Thyroid gland (tissue), 4 donors: ENCODE measurements around the gene ENPP3. TPM values are rescaled to one million over a fixed set of nuclear protein-coding genes. Genes with fewer than 3 reads are reported as not detected.

ENCODE experiments used
- DNase-seq, 2 donors: peaks; one replicate each; pipeline ENCODE4 v3.0.0-alpha.2; 2019
- H3K27ac ChIP-seq, 3 donors: fragments of 200-600 bp; sonication (generic); 1 replicate in 2 of 3; 2 replicates in 1 of 3; pipeline ENCODE4 v1.5.1; 2016 to 2019; ENCODE audit warnings: mild to moderate bottlenecking in 1 of 3, moderate library complexity in 1 of 3
- H3K27me3 ChIP-seq: fragments of 200-600 bp; sonication (generic); one replicate; pipeline ENCODE4 v1.5.1; 2019
- H3K36me3 ChIP-seq, 2 donors: fragments of 200-600 bp; sonication (generic); one replicate each; pipeline ENCODE4 v1.5.1; 2016 to 2019
- H3K4me1 ChIP-seq, 2 donors: fragments of 200-600 bp; sonication (generic); one replicate each; pipeline ENCODE4 v1.5.1; 2017 to 2019
- H3K4me3 ChIP-seq, 3 donors: fragments of 200-600 bp; sonication (generic); replicated peaks in 1 of 3; 1 replicate in 2 of 3; 2 replicates in 1 of 3; pipeline ENCODE4 v1.5.1; 2016; ENCODE audit warnings: mild to moderate bottlenecking in 1 of 3
- H3K9me3 ChIP-seq: fragments of 200-600 bp; sonication (generic); one replicate; pipeline ENCODE4 v1.5.1; 2017
- POLR2A ChIP-seq, 2 donors: fragments of 450-650 bp; IDR thresholded peaks; one replicate each; pipeline ENCODE4 v1.6.1; 2017; ENCODE audit warnings: antibody characterized with exemption in 2 of 2, mild to moderate bottlenecking in 2 of 2, moderate library complexity in 1 of 2
- WGBS, 2 donors: methylation state at CpG; one replicate each; pipeline ENCODE4 v1.1.5; 2017; 5-methylcytosine and 5-hydroxymethylcytosine counted together
- intact Hi-C: fragments of 100-400 bp; cut with DNase I; formaldehyde crosslinking; loops from one replicate; pipeline ENCODE4 v1.15.1; 2023
- total RNA-seq, 4 donors: library from RNA; depleted of rRNA; stranded (reverse); fragments of >200 nt; gene quantifications; one replicate each; pipeline ENCODE4 v1.2.3, GENCODE V29; 2016
- TF ChIP-seq, protein P1 (sequence below), 6 experiments: fragments of 200-600 bp in 3 of 6; fragments of 450-650 bp in 3 of 6; sonication (generic) in 3 of 6; IDR thresholded peaks; one replicate each; pipeline ENCODE4 v1.5.1; 2016 to 2019; ENCODE audit warnings: antibody characterized with exemption in 6 of 6, mild to moderate bottlenecking in 2 of 6, inconsistent platforms in 1 of 6, moderate library complexity in 1 of 6

ENPP3 gene
- total RNA-seq, 4 donors from 2014 or later: 0.29 to 2.1 (median 0.85) TPM

DNA sequence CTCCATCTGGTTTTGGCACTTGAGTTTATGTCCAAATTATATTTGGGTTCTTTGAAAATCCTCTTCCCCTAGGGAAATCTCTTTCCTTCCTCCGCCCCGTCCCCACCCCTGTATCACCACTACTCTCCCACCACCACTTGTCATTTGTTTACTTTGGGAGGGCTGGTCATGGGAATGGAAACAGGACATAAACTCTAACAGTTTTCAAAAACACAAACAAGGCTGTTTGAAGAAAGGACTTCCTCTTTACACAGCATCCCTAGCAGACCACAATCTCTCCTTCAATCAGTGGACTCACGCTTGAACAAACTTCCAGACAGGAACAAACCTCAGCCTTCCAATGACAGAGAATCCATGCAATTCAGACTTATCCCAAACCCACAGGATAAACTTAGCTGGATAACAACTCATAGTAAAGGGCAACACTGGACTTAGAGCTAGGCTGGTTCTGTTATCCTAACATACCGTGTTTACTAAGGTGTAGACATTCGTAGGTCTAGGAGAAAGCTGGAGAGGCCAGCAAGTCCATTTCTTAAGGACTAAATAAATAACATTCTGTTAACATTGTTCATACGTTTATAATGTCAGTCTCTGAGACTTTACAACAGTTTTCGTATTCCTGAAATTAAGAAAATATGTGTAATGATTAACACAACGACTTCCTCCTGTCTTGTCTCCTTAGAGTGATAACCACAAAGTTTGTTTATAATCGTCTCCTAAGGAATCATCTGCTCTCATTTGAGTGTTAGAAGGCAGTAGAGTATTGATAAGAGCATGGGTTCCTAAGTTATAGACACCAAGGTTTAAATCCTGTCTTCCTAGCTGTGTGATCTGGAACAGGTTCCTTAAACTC, 117.8 kb downstream of the ENPP3 start:
- H3K4me1 ChIP-seq: peaks cover 3 to 5% of the 10 kb centered on the region in 2 donors

DNA sequence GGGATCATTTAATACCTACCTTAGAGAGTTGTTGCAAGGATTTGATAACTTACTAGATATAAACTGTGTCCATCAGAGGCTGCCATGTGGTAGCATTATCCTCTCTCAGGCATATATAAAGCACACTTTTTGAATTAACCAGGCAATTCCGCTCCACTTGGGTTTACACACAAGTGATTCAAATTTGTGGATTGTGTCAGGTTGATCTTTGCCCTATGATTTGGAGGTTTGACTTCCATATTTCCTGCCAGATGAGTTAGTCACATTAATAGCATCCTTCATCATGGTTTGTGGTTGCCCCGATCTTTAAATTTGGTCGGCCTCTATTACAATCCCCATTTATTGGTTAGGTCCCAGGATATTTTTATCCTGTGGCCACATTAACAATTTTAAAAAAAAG, 118.5 kb downstream of the ENPP3 start:
- H3K27me3 ChIP-seq: no peaks in the 10 kb centered on the region
- WGBS, 2 donors: 91 to 97% methylated on average over 3 of the region's 3 CpGs
- TF ChIP-seq POLR2A (IDR thresholded peaks at IDR 0.05): no peak
- TF ChIP-seq, protein P1, sequence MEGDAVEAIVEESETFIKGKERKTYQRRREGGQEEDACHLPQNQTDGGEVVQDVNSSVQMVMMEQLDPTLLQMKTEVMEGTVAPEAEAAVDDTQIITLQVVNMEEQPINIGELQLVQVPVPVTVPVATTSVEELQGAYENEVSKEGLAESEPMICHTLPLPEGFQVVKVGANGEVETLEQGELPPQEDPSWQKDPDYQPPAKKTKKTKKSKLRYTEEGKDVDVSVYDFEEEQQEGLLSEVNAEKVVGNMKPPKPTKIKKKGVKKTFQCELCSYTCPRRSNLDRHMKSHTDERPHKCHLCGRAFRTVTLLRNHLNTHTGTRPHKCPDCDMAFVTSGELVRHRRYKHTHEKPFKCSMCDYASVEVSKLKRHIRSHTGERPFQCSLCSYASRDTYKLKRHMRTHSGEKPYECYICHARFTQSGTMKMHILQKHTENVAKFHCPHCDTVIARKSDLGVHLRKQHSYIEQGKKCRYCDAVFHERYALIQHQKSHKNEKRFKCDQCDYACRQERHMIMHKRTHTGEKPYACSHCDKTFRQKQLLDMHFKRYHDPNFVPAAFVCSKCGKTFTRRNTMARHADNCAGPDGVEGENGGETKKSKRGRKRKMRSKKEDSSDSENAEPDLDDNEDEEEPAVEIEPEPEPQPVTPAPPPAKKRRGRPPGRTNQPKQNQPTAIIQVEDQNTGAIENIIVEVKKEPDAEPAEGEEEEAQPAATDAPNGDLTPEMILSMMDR (IDR thresholded peaks at IDR 0.05): no peak
- H3K9me3 ChIP-seq: no peaks in the 10 kb centered on the region
- no peak overlapping the region for H3K4me3 ChIP-seq
- H3K36me3 ChIP-seq: no peaks in the 10 kb centered on the region
- H3K4me1 ChIP-seq: peaks cover 3 to 5% of the 10 kb centered on the region in 2 donors
- no peak overlapping the region for H3K27ac ChIP-seq
- no peak for DNase-seq
- intact Hi-C loops: no loop called here

More for the DNA sequence above, 117.8 kb downstream of the ENPP3 start:
- Histone ChIP-seq H3K27me3 (no peaks in the 10 kb centered on the region), H3K27ac (no peak overlapping the region), H3K4me3 (no peak overlapping the region), H3K9me3 (no peaks in the 10 kb centered on the region), H3K36me3 (no peaks in the 10 kb centered on the region)
- intact Hi-C loops: no loop called here
- no peak for DNase-seq
- TF ChIP-seq POLR2A (IDR thresholded peaks at IDR 0.05): no peak
- TF ChIP-seq, protein P1 (IDR thresholded peaks at IDR 0.05): no peak
- 61 to 65% methylated on average over 9 of the region's 9 CpGs for WGBS, 2 donors

DNA sequence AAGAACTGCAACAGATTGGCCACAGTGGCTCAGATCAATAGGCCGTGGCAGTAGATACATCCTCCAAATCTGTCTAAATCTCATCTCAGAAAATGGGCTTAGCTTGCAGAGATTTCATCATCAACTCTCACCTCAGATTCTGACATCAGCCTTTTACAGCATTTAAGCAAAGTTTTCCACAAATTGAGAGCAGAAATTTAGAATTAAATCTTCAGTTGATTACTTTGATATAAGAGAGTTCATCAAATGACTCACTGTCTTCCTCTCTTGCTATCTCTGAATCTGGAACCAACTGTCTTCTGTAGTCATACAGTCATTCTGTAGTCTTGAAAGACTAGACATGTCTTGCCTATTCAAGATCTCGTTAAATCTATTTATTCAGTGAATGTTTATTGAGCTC, 118.9 kb downstream of the ENPP3 start:
- Histone ChIP-seq H3K4me3 (no peak overlapping the region), H3K27me3 (no peaks in the 10 kb centered on the region), H3K9me3 (no peaks in the 10 kb centered on the region), H3K27ac (no peak overlapping the region), H3K4me1 (peaks cover 3 to 5% of the 10 kb centered on the region in 2 donors), H3K36me3 (no peaks in the 10 kb centered on the region)
- no peak for TF ChIP-seq POLR2A (IDR thresholded peaks at IDR 0.05)
- TF ChIP-seq, protein P1 (IDR thresholded peaks at IDR 0.05): no peak
- WGBS, 2 donors: 88 to 89% methylated on average over 2 of the region's 2 CpGs
- intact Hi-C loops: no loop called here
- DNase-seq: no peak

DNA sequence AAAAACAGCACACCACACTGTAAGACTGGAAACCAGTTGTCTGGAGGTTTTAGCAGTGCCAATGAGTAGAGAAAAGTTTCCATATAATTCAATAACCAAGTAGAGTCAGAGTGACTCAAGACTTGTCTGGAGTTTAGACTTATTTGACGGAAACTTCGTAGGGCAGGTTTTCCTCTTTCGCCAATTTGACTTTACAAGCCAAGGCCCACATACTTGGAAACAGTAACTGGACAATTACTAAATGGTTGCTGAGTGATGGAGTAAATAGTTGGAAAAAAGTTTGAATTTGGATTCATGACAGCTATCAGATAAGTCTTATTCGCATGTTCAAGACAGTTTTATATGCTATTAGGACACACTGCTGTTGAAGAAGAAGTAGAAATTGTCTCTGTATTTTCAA, 121.8 kb downstream of the ENPP3 start:
- intact Hi-C loops: no loop called here
- Histone ChIP-seq H3K4me1 (no peaks in the 10 kb centered on the region), H3K9me3 (no peaks in the 10 kb centered on the region), H3K4me3 (no peak overlapping the region), H3K27me3 (no peaks in the 10 kb centered on the region), H3K27ac (no peak overlapping the region), H3K36me3 (no peaks in the 10 kb centered on the region)
- TF ChIP-seq POLR2A (IDR thresholded peaks at IDR 0.05): no peak
- TF ChIP-seq, protein P1 (IDR thresholded peaks at IDR 0.05): no peak
- no peak for DNase-seq
- whole genome bisulfite sequencing, 2 donors: 82 to 85% methylated on average over 4 of the region's 4 CpGs

DNA sequence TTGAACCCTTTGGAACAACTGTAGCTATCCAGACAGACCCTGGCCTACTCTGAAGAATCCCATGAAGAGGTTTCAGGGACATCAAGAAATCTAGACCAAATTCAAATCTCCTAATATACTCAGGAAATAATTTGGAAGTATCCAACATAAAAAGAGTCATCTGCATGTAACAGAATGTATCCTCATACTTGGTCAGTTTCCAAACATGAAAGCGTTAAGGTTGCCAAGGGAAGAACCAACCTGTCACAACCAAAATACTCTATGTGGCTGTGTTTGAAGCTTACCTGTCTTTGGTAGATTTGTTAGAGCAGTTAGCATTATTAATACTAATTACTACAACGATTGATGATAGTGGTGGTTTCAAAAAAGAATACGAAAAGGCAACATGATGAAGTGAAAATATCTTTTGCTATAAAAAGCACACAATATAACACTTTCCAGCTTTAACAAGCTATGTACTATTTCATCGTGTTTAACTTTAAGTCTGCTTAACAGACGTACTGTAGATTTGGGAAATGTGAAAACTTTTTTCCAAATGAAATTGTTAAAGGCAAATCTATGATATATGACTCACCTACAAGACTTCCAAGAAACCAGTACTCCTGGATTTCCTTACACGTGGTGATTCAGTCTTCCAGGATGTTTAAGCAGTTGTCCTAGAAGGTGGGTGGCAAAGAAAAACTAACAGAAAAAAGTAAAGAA, 124.1 kb downstream of the ENPP3 start:
- intact Hi-C loops: no loop called here
- TF ChIP-seq, protein P1 (IDR thresholded peaks at IDR 0.05): no peak
- TF ChIP-seq POLR2A (IDR thresholded peaks at IDR 0.05): no peak
- Histone ChIP-seq H3K36me3 (no peaks in the 10 kb centered on the region), H3K9me3 (no peaks in the 10 kb centered on the region), H3K27me3 (no peaks in the 10 kb centered on the region), H3K4me1 (no peaks in the 10 kb centered on the region), H3K4me3 (no peak overlapping the region), H3K27ac (no peak overlapping the region)
- no peak for DNase-seq
- 77 to 91% methylated on average over 6 of the region's 6 CpGs for WGBS, 2 donors
